ENCODE results near the gene DAGLA.
"Not testable (repeated sequence)": the region's sequence is repeated elsewhere in the genome, so short reads cannot be mapped to it uniquely, and the experiment has no call there.

Gene DAGLA

GRCh38 chr11:61666684-61667297, 13.4 kb upstream of the DAGLA start:
- no peak for DNase-seq (ENCODE audit: low read depth in 3 of 3)

GRCh38 chr11:61667684-61668305, 12.4 kb upstream of the DAGLA start:
- DNase-seq (ENCODE audit: low read depth in 3 of 3): no peak

GRCh38 chr11:61669417-61669816, 10.8 kb upstream of the DAGLA start:
- DNase-seq (ENCODE audit: low read depth in 3 of 3): no peak

- no peak for DNase-seq (ENCODE audit: low read depth in 3 of 3)
Measured at GRCh38 chr11:61670626-61671025, 9.6 kb upstream of the DAGLA start.

GRCh38 chr11:61671527-61671926, 8.7 kb upstream of the DAGLA start:
- DNase-seq (ENCODE audit: low read depth in 3 of 3): no peak

GRCh38 chr11:61673946-61674467, 6.2 kb upstream of the DAGLA start:
- not testable (repeated sequence) for DNase-seq (ENCODE audit: low read depth in 3 of 3)

- no peak for DNase-seq (ENCODE audit: low read depth in 3 of 3)
Measured at GRCh38 chr11:61675826-61676225, 4.4 kb upstream of the DAGLA start.

GRCh38 chr11:61679296-61679695, 895 bp upstream of the DAGLA start:
- DNase-seq (ENCODE audit: low read depth in 3 of 3): no peak

GRCh38 chr11:61680622-61681221, 531 bp downstream of the DAGLA start:
- DNase-seq (ENCODE audit: low read depth in 3 of 3): no peak

- no peak for DNase-seq (ENCODE audit: low read depth in 3 of 3)
Measured at GRCh38 chr11:61682093-61682732, 2.0 kb downstream of the DAGLA start.

- DNase-seq (ENCODE audit: low read depth in 3 of 3): no peak
Measured at GRCh38 chr11:61682906-61683675, 2.9 kb downstream of the DAGLA start.

- DNase-seq (ENCODE audit: low read depth in 3 of 3): no peak
Measured at GRCh38 chr11:61683961-61684869, 4.0 kb downstream of the DAGLA start.

- DNase-seq (ENCODE audit: low read depth in 3 of 3): no peak
Measured at GRCh38 chr11:61684870-61685616, 4.9 kb downstream of the DAGLA start.

GRCh38 chr11:61685617-61685967, 5.4 kb downstream of the DAGLA start:
- no peak for DNase-seq (ENCODE audit: low read depth in 3 of 3)

- DNase-seq (ENCODE audit: low read depth in 3 of 3): no peak
Measured at GRCh38 chr11:61686066-61686465, 5.9 kb downstream of the DAGLA start.

GRCh38 chr11:61686469-61686868, 6.3 kb downstream of the DAGLA start:
- DNase-seq (ENCODE audit: low read depth in 3 of 3): no peak

GRCh38 chr11:61687420-61687819, 7.2 kb downstream of the DAGLA start:
- no peak for DNase-seq (ENCODE audit: low read depth in 3 of 3)

- no peak for DNase-seq (ENCODE audit: low read depth in 3 of 3)
Measured at GRCh38 chr11:61688365-61689163, 8.4 kb downstream of the DAGLA start.

GRCh38 chr11:61689164-61689496, 8.9 kb downstream of the DAGLA start:
- DNase-seq (ENCODE audit: low read depth in 3 of 3): no peak

Data from stimulated activated CD4-positive, alpha-beta T cell treated with anti-CD3 and anti-CD28 coated beads, TNF-alpha, amount 100 ng/mL, for 48 hours (primary cell).